GM21723 (cell line): Measurements from ENCODE around the gene STAC.

Source experiments
- ATAC-seq: cut with Tn5 transposase; IDR thresholded peaks from one replicate; pipeline ENCODE4 v1.9.1; 2021; ENCODE audit warnings: mild to moderate bottlenecking, moderate library complexity; ENCODE audit not compliant: unreplicated experiment

The STAC gene, protein sequence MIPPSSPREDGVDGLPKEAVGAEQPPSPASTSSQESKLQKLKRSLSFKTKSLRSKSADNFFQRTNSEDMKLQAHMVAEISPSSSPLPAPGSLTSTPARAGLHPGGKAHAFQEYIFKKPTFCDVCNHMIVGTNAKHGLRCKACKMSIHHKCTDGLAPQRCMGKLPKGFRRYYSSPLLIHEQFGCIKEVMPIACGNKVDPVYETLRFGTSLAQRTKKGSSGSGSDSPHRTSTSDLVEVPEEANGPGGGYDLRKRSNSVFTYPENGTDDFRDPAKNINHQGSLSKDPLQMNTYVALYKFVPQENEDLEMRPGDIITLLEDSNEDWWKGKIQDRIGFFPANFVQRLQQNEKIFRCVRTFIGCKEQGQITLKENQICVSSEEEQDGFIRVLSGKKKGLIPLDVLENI

DNA sequence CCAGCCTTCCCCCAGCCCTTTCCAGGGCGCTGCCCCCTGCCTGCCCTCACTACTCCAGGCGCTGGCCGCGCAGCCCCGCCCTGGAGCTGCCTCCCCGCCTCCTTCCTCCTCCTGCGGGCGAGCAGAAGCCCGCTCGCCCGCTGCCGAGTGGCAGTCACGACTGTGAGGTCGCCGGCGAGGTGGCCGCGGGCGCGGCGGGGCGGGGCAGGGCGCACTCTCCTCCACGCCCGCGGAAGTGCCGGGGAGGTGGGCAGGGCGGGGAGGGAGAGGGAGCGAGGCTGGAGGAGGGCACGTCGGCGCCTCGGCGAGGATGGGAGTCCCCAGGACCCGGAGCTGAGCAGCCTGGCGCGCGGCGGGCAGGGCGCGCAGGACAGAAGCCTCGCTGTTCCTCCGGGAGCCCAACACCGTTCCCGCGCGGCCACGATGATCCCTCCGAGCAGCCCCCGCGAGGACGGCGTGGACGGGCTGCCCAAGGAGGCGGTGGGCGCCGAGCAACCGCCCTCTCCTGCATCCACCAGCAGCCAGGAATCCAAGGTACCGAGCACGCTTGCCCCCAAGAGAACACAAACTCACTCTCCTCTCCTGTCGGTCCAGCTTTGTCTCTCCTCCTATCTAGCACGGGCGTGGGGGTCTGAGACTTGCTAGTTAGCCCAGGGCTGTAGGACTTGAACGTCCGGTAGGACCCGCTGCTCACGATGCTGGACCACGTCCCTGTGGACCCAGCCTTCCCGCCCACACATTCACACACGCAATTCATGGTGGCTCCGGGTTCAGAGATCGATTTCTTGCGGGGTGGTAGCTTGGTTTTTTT lies at the start of gene STAC:
Gene STAC (plus strand): TSS at position 284 of the 811 bp plus-strand sequence. CDS start 140 bp downstream, at position 424.
- ATAC-seq, result no peak

DNA sequence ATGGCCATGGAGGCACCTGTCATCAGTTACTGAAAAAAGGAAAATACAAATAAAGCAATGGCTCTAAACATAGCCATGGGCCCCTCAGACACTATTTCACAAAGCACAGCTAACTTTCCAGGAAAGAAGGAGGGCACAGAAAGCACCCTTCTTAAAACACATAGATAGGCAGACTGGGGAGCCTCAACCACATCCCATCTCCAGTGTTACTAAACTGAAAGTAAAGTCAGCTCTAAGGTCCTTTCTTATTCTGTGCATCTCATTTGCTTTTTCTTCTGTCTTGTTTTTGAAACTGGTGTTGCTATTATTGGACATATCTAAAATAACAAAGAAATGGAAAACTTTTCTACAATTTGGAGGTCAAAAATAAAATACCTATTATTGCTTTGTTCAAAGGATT lies 48.2 kb upstream of the STAC start:
- ATAC-seq, result no peak

DNA sequence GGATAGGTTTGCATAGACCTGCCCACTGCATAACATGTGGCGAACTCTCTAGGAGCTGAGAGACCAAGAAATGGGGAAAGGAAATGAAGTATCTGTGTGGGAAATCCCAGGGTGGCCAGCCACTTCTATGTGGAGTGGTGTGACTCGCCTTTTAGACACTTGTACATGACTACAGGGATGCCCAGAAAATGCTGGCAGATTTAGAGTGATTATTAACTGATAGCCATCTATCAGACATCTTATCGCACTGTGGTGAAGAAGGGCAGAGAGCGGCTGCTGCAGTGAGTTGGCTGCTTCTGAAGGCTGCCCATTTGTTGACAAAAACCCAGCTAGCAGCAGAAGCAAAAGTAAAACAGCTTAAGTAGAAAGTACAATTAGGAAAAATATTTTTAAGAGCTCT lies 18.1 kb upstream of the STAC start:
- ATAC-seq, result no peak

DNA sequence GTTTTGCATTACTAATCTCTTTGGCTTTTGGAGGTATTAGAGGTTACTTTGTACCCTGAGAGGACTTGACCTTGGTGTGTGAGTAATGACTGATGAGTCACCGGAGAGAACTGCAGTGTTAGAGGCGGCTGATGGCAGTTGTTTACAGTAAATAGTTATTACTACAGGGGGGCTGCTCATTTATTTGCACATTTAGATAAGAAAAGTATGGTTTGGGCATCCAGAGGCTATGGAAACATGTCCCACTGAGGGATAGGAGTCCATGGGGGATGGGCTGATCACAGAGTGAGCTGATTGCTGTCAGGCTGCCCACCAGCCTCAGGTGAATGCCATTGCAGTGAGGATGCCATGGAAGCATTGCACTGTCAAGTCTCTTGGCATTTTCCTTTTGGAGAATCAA lies 17.3 kb upstream of the STAC start:
- ATAC-seq, result no peak

DNA sequence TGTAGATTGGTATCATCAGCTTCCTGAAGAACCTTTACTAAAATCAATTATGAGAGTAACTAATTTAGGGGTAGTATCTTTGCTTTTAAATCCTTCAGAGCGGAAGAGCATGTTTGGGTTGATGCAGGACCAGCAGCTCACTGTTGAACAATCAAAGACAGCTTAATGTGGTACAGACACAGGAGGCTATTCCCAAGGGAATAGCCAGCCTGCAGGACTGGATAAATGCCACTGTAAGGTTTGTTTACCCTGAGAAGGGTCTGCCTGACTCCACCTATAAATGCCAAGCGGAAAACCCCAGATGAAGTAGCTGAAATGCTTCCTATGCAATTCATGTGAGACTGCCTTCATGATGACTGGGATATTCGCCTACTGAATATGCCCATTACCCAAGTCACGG lies 16.0 kb upstream of the STAC start:
- ATAC-seq, result no peak

DNA sequence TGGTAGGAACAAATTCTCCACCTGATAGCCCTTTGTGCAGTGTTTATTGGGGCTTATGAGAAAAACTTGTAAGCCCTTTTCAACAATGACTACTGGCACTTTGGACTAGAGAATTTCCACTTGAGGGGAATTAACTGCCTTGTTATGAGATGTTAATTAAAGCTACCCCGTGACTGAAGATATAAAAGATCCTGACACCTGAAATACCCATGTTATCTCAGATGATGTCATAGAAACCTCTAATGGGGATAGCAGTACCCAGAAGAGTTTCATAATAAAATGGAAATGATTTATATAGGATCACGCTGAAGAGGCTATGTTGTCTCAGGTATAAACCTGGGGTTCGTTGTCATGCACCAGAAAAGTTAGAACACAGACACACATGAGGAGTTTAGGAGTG lies 14.5 kb upstream of the STAC start:
- no peak for ATAC-seq

GRCh38 chr3:36366308-36366707 lies 14.0 kb upstream of the STAC start:
- no peak for ATAC-seq

GRCh38 chr3:36367912-36368573 lies 12.3 kb upstream of the STAC start:
- no peak for ATAC-seq

- ATAC-seq, result no peak
Measured at GRCh38 chr3:36372534-36372935, 7.8 kb upstream of the STAC start.

- no peak for ATAC-seq
Measured at GRCh38 chr3:36373084-36373483, 7.2 kb upstream of the STAC start.

DNA sequence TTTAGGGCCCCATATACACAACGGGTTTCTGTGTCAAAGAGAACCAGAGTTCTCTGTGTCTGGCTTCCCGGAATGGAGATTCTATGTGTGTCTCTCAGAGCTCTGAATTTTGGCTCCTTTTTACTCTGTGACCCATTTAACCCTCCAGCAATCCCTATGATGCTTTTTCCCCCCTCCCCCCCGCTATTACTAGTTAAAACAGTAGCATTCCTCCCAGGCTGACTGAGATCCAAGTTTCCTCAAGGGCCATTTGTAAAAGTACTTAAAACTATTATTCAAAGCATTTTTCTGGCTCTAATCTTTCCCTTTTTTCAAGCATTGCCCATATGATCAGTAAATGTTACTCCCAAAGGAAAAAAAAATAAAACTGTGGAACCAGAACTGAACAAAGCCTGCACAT lies 6.6 kb upstream of the STAC start:
- ATAC-seq, result no peak

DNA sequence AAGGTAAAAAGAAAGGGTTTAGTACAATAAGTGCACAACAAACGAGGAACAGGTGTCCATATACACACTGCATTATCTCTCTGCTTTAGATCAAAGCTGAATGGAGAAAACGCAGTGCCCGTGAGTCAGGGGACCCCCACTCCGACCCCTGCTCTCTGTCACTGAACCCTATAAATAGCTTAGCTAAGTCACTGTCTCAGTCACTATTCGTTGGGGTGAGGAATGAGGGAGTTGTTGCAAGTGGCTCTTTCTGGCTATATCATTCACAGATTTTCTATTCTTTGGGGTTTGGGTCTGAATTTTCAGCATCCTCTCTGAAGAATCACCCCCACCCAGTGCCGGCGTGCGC lies 458 bp upstream of the STAC start:
- no peak for ATAC-seq

DNA sequence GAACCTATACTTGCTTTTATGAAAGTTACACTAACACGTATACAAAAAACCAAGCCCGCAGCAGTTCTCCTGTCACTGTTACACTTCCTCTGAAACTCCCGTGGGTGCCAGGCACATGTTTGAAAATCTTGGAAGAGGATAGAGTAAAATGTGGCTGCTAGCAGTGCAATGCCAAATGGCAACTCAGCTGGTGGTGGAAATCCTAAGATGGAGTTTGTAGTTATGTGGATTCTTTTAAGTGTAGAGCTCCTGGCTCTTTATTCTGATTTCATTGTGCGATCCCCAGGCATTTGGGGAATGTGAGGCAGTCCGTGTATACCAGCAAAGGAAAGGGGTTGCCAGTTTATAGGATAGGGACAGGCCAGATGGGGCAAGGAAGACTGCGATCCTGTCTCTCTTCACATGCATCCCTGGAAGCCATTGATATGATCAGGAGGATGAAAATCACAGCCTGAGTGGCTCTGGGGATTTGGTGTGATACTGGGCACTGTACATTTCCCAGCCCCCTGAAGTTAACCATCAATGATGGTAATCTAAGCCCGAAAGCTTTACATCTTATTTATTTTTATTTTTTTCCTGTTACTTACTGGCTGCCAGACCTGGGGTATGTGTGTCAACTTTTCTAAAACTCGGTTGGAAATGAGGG lies 1.1 kb downstream of the STAC start:
- ATAC-seq, result no peak

GRCh38 chr3:36393563-36393962 lies 13.3 kb downstream of the STAC start:
- no peak for ATAC-seq

DNA sequence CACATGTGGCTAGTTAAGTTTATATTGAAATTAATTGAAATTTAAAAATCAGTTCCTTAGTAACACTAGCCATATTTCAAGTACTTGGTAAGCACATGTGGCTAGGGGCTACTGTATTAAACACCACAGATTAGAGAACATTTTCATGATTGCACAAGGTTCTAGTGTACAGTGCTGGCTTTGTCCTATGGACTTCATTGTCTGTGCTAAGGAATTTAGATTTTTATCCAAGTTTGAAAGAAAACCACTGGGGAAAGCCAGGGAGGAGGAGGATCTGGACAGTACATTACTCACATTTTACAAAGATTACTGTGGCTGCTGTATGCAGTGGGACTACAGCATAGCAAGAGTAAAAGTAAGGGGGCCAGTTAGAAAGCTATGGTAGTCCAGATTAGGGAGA lies 13.9 kb downstream of the STAC start:
- no peak for ATAC-seq

DNA sequence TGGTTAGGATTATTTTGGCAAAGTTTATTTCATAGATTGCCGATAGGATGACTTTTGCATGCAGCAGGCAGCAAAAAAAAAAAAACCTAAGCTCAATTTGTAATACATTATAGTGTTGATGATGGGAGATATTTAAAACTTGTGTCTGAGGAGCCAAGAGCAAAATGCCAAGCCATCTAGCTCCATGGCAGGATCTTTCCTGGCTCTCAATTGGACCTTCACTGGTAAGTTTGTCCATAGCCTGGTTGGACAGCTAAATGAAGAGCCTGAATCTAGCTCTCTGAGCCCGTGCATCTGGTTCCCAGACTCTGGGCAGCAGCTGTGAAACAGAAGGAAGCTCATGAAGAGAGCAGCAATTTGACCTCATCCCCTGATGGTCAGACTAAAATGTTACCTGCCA lies 17.5 kb downstream of the STAC start:
- ATAC-seq, result no peak

- no peak for ATAC-seq
Measured at GRCh38 chr3:36399933-36400332, 19.6 kb downstream of the STAC start.

GRCh38 chr3:36401056-36401455 lies 20.8 kb downstream of the STAC start:
- ATAC-seq, result no peak

- ATAC-seq, result no peak
Measured at GRCh38 chr3:36403661-36404060, 23.4 kb downstream of the STAC start.

- no peak for ATAC-seq
Measured at GRCh38 chr3:36405190-36405589, 24.9 kb downstream of the STAC start.

GRCh38 chr3:36408146-36408545 lies 27.8 kb downstream of the STAC start:
- ATAC-seq, result no peak
